BE2C (cell line): ENCODE results near the gene MARVELD3.

Experiments used
- DNase-seq: peaks from one replicate; pipeline ENCODE4 v3.0.0-alpha.2; 2020
- H3K27me3 ChIP-seq: fragments of 250-450 bp; sonication (Bioruptor Pico); 2 replicates; pipeline ENCODE4 v1.5.1; 2020; ENCODE audit warnings: mild to moderate bottlenecking
- H3K36me3 ChIP-seq: fragments of 250-450 bp; sonication (Bioruptor Pico); 2 replicates; pipeline ENCODE4 v1.5.1; 2020; ENCODE audit warnings: mild to moderate bottlenecking
- H3K4me1 ChIP-seq: fragments of 250-450 bp; sonication (Bioruptor Pico); 2 replicates; pipeline ENCODE4 v1.5.1; 2020
- H3K4me3 ChIP-seq: 2 replicates; pipeline ENCODE4 v1.5.1; 2011; ENCODE audit warnings: low read depth, low read length
- H3K9me3 ChIP-seq: fragments of 250-450 bp; sonication (Bioruptor Pico); 2 replicates; pipeline ENCODE4 v1.5.1; 2020
- CTCF ChIP-seq: IDR thresholded peaks from 2 replicates; pipeline ENCODE4 v1.5.1; 2012; ENCODE audit warnings: mild to moderate bottlenecking, low read depth, low read length

Gene MARVELD3

GRCh38 chr16:71647391-71647790 is 21.4 kb downstream of the MARVELD3 start:
- no peaks in the 10 kb centered on the region for H3K9me3 ChIP-seq
- H3K4me1 ChIP-seq = no peaks in the 10 kb centered on the region
- no peak for DNase-seq
- no peak for TF ChIP-seq CTCF
- H3K4me3 ChIP-seq = no peak overlapping the region
- no peaks in the 10 kb centered on the region for H3K27me3 ChIP-seq
- peaks cover 12% of the 10 kb centered on the region for H3K36me3 ChIP-seq

- Histone ChIP-seq H3K4me3 (no peak overlapping the region), H3K36me3 (peaks cover 16% of the 10 kb centered on the region), H3K9me3 (no peaks in the 10 kb centered on the region), H3K4me1 (no peaks in the 10 kb centered on the region), H3K27me3 (no peaks in the 10 kb centered on the region)
- no peak for TF ChIP-seq CTCF
- DNase-seq = no peak
Observed at GRCh38 chr16:71648162-71648561, 22.2 kb downstream of the MARVELD3 start.

GRCh38 chr16:71648921-71649320 is 22.9 kb downstream of the MARVELD3 start:
- Histone ChIP-seq H3K4me3 (no peak overlapping the region), H3K27me3 (no peaks in the 10 kb centered on the region), H3K36me3 (peaks cover 19% of the 10 kb centered on the region), H3K4me1 (no peaks in the 10 kb centered on the region), H3K9me3 (no peaks in the 10 kb centered on the region)
- TF ChIP-seq CTCF = peak; percentile 48
- no peak for DNase-seq

- H3K9me3 ChIP-seq = no peaks in the 10 kb centered on the region
- H3K27me3 ChIP-seq = no peaks in the 10 kb centered on the region
- no peak for DNase-seq
- no peaks in the 10 kb centered on the region for H3K4me1 ChIP-seq
- H3K36me3 ChIP-seq = peaks cover 22% of the 10 kb centered on the region
- H3K4me3 ChIP-seq = no peak overlapping the region
- TF ChIP-seq CTCF = no peak
Observed at GRCh38 chr16:71649704-71650103, 23.7 kb downstream of the MARVELD3 start.

- no peak for DNase-seq
- TF ChIP-seq CTCF = no peak
Observed at GRCh38 chr16:71658771-71659170, 32.8 kb downstream of the MARVELD3 start.

GRCh38 chr16:71659471-71659870 is 33.5 kb downstream of the MARVELD3 start:
- no peaks in the 10 kb centered on the region for H3K27me3 ChIP-seq
- no peak for TF ChIP-seq CTCF
- no peaks in the 10 kb centered on the region for H3K9me3 ChIP-seq
- peaks cover 34% of the 10 kb centered on the region for H3K36me3 ChIP-seq
- H3K4me1 ChIP-seq = no peaks in the 10 kb centered on the region
- no peak overlapping the region for H3K4me3 ChIP-seq
- no peak for DNase-seq

More at GRCh38 chr16:71658771-71659170, 32.8 kb downstream of the MARVELD3 start:
- H3K4me3 ChIP-seq = no peak overlapping the region
- H3K9me3 ChIP-seq = no peaks in the 10 kb centered on the region
- H3K36me3 ChIP-seq = peaks cover 31% of the 10 kb centered on the region
- H3K27me3 ChIP-seq = no peaks in the 10 kb centered on the region
- no peaks in the 10 kb centered on the region for H3K4me1 ChIP-seq
